Type B pancreatic cell (in vitro differentiated cells): ENCODE measurements around the gene BEND7. TPM values are rescaled to one million over a fixed set of nuclear protein-coding genes. Genes with fewer than 3 reads are reported as not detected.

Source experiments
- DNase-seq: peaks from one replicate; pipeline ENCODE4 v3.0.0; 2021; ENCODE audit warnings: mixed read lengths; ENCODE audit not compliant: unreplicated experiment; ENCODE audit errors: extremely low spot score
- H3K27ac Mint-ChIP-seq: 2 replicates; pipeline ENCODE4 v1.8.0; 2021; ENCODE audit warnings: mild to moderate bottlenecking, mixed read lengths
- H3K27me3 Mint-ChIP-seq: 2 replicates; pipeline ENCODE4 v1.8.0; 2021; ENCODE audit warnings: mixed read lengths
- H3K36me3 Mint-ChIP-seq: 2 replicates; pipeline ENCODE4 v1.8.0; 2021; ENCODE audit warnings: mixed read lengths
- H3K4me1 Mint-ChIP-seq: one replicate; pipeline ENCODE4 v1.8.0; 2021; ENCODE audit warnings: mixed read lengths; ENCODE audit not compliant: unreplicated experiment
- H3K4me3 Mint-ChIP-seq: 2 replicates; pipeline ENCODE4 v1.8.0; 2021; ENCODE audit warnings: mild to moderate bottlenecking, mixed read lengths
- H3K9me3 Mint-ChIP-seq: 2 replicates; pipeline ENCODE4 v1.8.0; 2021; ENCODE audit warnings: mixed read lengths
- CTCF ChIP-seq: fragments of 200-600 bp; sonication (generic); conservative IDR thresholded peaks from 2 replicates; pipeline ENCODE4 v1.5.0; 2021; ENCODE audit warnings: antibody characterized with exemption, mild to moderate bottlenecking
- total RNA-seq: library from RNA; stranded (reverse); gene quantifications from 2 replicates; pipeline ENCODE4 v1.2.1, GENCODE V29; 2021; ENCODE audit warnings: low replicate concordance

The BEND7 gene
- total RNA-seq, 1 donor from 2014 or later: 14.1 TPM

- no peaks in the 10 kb centered on the region for H3K9me3 Mint-ChIP-seq
- DNase-seq: no peak
- H3K4me1 Mint-ChIP-seq: peaks cover 16% of the 10 kb centered on the region
- no peaks in the 10 kb centered on the region for H3K36me3 Mint-ChIP-seq
- TF ChIP-seq CTCF: no peak
- H3K27ac Mint-ChIP-seq: peak overlapping the region; percentile 77
- H3K4me3 Mint-ChIP-seq: peak overlapping the region; percentile 91
- H3K27me3 Mint-ChIP-seq: peaks cover 42% of the 10 kb centered on the region
Measured at GRCh38 chr10:13527864-13528122, 1.0 kb downstream of the BEND7 start.

GRCh38 chr10:13526948-13527863 lies 1.6 kb downstream of the BEND7 start:
- DNase-seq: no peak
- Mint-ChIP-seq H3K4me1 (peaks cover 16% of the 10 kb centered on the region), H3K27ac (peak overlapping the region; percentile 77), H3K4me3 (peak overlapping the region; percentile 91), H3K27me3 (peaks cover 42% of the 10 kb centered on the region), H3K36me3 (no peaks in the 10 kb centered on the region), H3K9me3 (no peaks in the 10 kb centered on the region)
- TF ChIP-seq CTCF: no peak

DNA sequence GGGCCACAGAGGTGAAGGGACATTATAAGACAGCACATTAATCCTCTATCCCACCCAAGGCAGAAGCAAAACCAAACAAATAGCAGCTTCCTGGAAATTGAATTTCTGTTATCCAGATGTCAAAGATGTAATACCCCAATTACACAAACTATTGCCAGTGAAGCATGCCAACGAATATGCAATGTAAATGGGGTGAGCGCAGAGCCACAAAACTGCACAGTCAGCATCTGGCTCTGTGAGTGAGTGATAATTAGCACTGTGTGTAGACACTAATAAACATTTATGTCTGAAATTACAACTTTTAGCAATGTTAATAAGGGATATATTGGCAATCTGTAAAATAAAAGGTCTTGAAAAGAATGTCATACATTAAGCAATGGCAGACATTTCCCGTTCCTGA lies 3.2 kb downstream of the BEND7 start:
- Mint-ChIP-seq H3K27ac (no peak overlapping the region), H3K4me1 (peaks cover 16% of the 10 kb centered on the region), H3K4me3 (no peak overlapping the region), H3K27me3 (peaks cover 39% of the 10 kb centered on the region), H3K9me3 (no peaks in the 10 kb centered on the region), H3K36me3 (no peaks in the 10 kb centered on the region)
- no peak for TF ChIP-seq CTCF
- DNase-seq: no peak

- H3K4me3 Mint-ChIP-seq: no peak overlapping the region
- H3K27me3 Mint-ChIP-seq: peaks cover 10% of the 10 kb centered on the region
- no peaks in the 10 kb centered on the region for H3K36me3 Mint-ChIP-seq
- TF ChIP-seq CTCF: no peak
- no peak overlapping the region for H3K27ac Mint-ChIP-seq
- H3K4me1 Mint-ChIP-seq: no peaks in the 10 kb centered on the region
- no peaks in the 10 kb centered on the region for H3K9me3 Mint-ChIP-seq
- DNase-seq: no peak
Measured at GRCh38 chr10:13521026-13521425, 7.8 kb downstream of the BEND7 start.

- H3K27ac Mint-ChIP-seq: no peak overlapping the region
- no peak for TF ChIP-seq CTCF
- no peak for DNase-seq
Measured at GRCh38 chr10:13520194-13520593, 8.6 kb downstream of the BEND7 start.

More at GRCh38 chr10:13520194-13520593, 8.6 kb downstream of the BEND7 start:
- Mint-ChIP-seq H3K4me3 (no peak overlapping the region), H3K9me3 (no peaks in the 10 kb centered on the region), H3K27me3 (peaks cover 3% of the 10 kb centered on the region), H3K4me1 (peaks cover 5% of the 10 kb centered on the region), H3K36me3 (no peaks in the 10 kb centered on the region)
